Prostate gland (tissue), 2 donors: Measurements from ENCODE around the gene NPC1. TPM values are rescaled to one million over a fixed set of nuclear protein-coding genes. Genes with fewer than 3 reads are reported as not detected.

ENCODE experiments used
- DNase-seq: peaks from one replicate; pipeline ENCODE4 v3.0.0-alpha.2; 2019; ENCODE audit warnings: low spot score
- H3K27ac ChIP-seq, 2 donors: fragments of 200-600 bp; sonication (generic); 2 replicates each; pipeline ENCODE4 v1.5.1; 2017 to 2019
- H3K27me3 ChIP-seq: fragments of 200-600 bp; sonication (generic); replicated peaks from 2 replicates; pipeline ENCODE4 v1.5.1; 2019; ENCODE audit not compliant: insufficient read depth
- H3K36me3 ChIP-seq, 2 donors: fragments of 200-600 bp; sonication (generic); 1 replicate in 1 of 2; 2 replicates in 1 of 2; pipeline versions ENCODE4 v1.5.1 to v1.8.1; 2017 to 2019
- H3K4me1 ChIP-seq: fragments of 200-600 bp; sonication (generic); replicated peaks from 2 replicates; pipeline ENCODE4 v1.5.1; 2019
- H3K4me3 ChIP-seq, 2 donors: fragments of 200-600 bp; sonication (generic); 2 replicates each; pipeline ENCODE4 v1.5.1; 2017 to 2019
- H3K9me3 ChIP-seq: fragments of 200-600 bp; sonication (generic); 2 replicates; pipeline ENCODE4 v1.5.1; 2017
- CTCF ChIP-seq, 4 experiments: fragments of 200-600 bp in 2 of 4; fragments of 450-650 bp in 2 of 4; sonication (generic) in 2 of 4; IDR thresholded peaks; 1 replicate in 3 of 4; 2 replicates in 1 of 4; pipeline ENCODE4 v1.5.1; 2016 to 2019; ENCODE audit warnings: antibody characterized with exemption in 4 of 4, mild to moderate bottlenecking in 2 of 4, moderate library complexity in 2 of 4
- POLR2A ChIP-seq: fragments of 450-650 bp; IDR thresholded peaks from one replicate; pipeline ENCODE4 v1.6.1; 2016; ENCODE audit warnings: antibody characterized with exemption, mild to moderate bottlenecking
- POLR2AphosphoS5 ChIP-seq: sonication (generic); formaldehyde crosslinking; IDR thresholded peaks from one replicate; pipeline ENCODE4 v1.6.1; 2017; ENCODE audit warnings: antibody characterized with exemption
- WGBS: methylation state at CpG from one replicate; pipeline ENCODE4 v1.1.5; 2018; 5-methylcytosine and 5-hydroxymethylcytosine counted together
- intact Hi-C: fragments of 100-400 bp; cut with DNase I; formaldehyde crosslinking; loops from one replicate; pipeline ENCODE4 v1.14.2; 2022
- total RNA-seq, 2 donors: library from RNA; depleted of rRNA; stranded (reverse); fragments of >200 nt; gene quantifications; one replicate each; pipeline ENCODE4 v1.1.0, GENCODE V29; 2016

NPC1 gene
- total RNA-seq, 2 donors from 2014 or later = 32.0 to 63.5 TPM

- no peaks in the 10 kb centered on the region for H3K27me3 ChIP-seq
- peaks cover 3 to 28% of the 10 kb centered on the region in 2 donors for H3K36me3 ChIP-seq
- WGBS = 73% methylated on average over 9 of the region's 9 CpGs
- intact Hi-C loops = no loop called here
- H3K9me3 ChIP-seq = no peaks in the 10 kb centered on the region
- H3K27ac ChIP-seq = no peak overlapping the region
- DNase-seq = no peak
- TF ChIP-seq CTCF (IDR thresholded peaks at IDR 0.05) (no peak), POLR2A (no peak), POLR2AphosphoS5 (no peak)
- H3K4me1 ChIP-seq = no peaks in the 10 kb centered on the region
- H3K4me3 ChIP-seq = no peak overlapping the region
These were observed 46.3 kb downstream of the NPC1 start for GRCh38 chr18:23539911-23540525.

DNA sequence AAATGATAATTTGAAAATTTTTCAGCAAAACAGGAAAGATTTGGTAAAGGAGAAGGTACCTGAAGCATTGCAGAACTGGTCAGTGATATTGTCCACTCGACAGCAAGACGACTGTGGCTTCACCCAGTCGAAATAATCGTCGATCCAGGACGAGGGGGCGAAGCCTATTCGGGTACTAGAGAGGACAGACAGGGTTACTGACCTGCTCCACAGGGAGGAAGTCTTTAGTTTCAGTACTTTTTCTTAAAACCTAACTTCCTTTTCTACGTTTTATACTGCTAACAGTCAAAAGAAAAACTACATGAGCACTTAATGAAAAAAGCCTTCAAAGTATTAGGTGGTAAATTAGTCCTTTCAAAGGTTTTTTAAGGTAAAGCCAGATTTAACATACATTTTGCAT, 47.0 kb downstream of the NPC1 start:
- WGBS = 87% methylated on average over 9 of the region's 9 CpGs
- H3K27ac ChIP-seq = no peak overlapping the region

GRCh38 chr18:23538870-23539269, 47.4 kb downstream of the NPC1 start:
- peaks cover 10 to 28% of the 10 kb centered on the region in 2 donors for H3K36me3 ChIP-seq
- intact Hi-C loops = no loop called here
- H3K27ac ChIP-seq = no peak overlapping the region

More for the DNA sequence above, 47.0 kb downstream of the NPC1 start:
- TF ChIP-seq POLR2AphosphoS5 (no peak), POLR2A (no peak)
- H3K9me3 ChIP-seq = no peaks in the 10 kb centered on the region
- intact Hi-C loops = no loop called here
- H3K27me3 ChIP-seq = no peaks in the 10 kb centered on the region
- H3K4me3 ChIP-seq = no peak overlapping the region
- no peak for DNase-seq
- H3K36me3 ChIP-seq = peaks cover 5 to 28% of the 10 kb centered on the region in 2 donors
- no peaks in the 10 kb centered on the region for H3K4me1 ChIP-seq

GRCh38 chr18:23538001-23538400, 48.3 kb downstream of the NPC1 start:
- DNase-seq = no peak
- TF ChIP-seq CTCF (IDR thresholded peaks at IDR 0.05) (no peak), POLR2AphosphoS5 (no peak), POLR2A (no peak)
- Histone ChIP-seq H3K27me3 (no peaks in the 10 kb centered on the region), H3K9me3 (no peaks in the 10 kb centered on the region), H3K4me1 (no peaks in the 10 kb centered on the region), H3K27ac (no peak overlapping the region), H3K36me3 (peaks cover 11 to 28% of the 10 kb centered on the region in 2 donors), H3K4me3 (no peak overlapping the region)
- intact Hi-C loops = no loop called here
- WGBS = 93% methylated on average over 9 of the region's 9 CpGs

More at GRCh38 chr18:23538870-23539269, 47.4 kb downstream of the NPC1 start:
- H3K9me3 ChIP-seq = no peaks in the 10 kb centered on the region
- WGBS = 82% methylated on average over 6 of the region's 6 CpGs
- H3K4me3 ChIP-seq = no peak overlapping the region
- DNase-seq = no peak
- no peaks in the 10 kb centered on the region for H3K27me3 ChIP-seq
- H3K4me1 ChIP-seq = no peaks in the 10 kb centered on the region
- TF ChIP-seq POLR2AphosphoS5 = no peak
- no peak for TF ChIP-seq CTCF (IDR thresholded peaks at IDR 0.05)
- TF ChIP-seq POLR2A = no peak

- TF ChIP-seq POLR2AphosphoS5 (no peak), POLR2A (no peak), CTCF (IDR thresholded peaks at IDR 0.05) (no peak)
- WGBS = 95% methylated on average over 7 of the region's 7 CpGs
- Histone ChIP-seq H3K36me3 (peaks cover 11 to 26% of the 10 kb centered on the region in 2 donors), H3K27me3 (no peaks in the 10 kb centered on the region), H3K4me3 (no peak overlapping the region), H3K27ac (no peak overlapping the region), H3K4me1 (no peaks in the 10 kb centered on the region), H3K9me3 (no peaks in the 10 kb centered on the region)
- DNase-seq = no peak
- intact Hi-C loops = no loop called here
These were observed 49.0 kb downstream of the NPC1 start for GRCh38 chr18:23537274-23537673.
